BLaER1 (cell line): ENCODE measurements around the gene FBH1.
"Not testable (repeated sequence)": the region's sequence is repeated elsewhere in the genome, so short reads cannot be mapped to it uniquely, and the experiment has no call there.

Experiments used
- H3K27ac ChIP-seq: shearing (Covaris generic); formaldehyde crosslinking; 2 replicates; pipeline ENCODE4 v1.8.1; 2022
- H3K27me3 ChIP-seq: shearing (Covaris generic); formaldehyde crosslinking; 2 replicates; pipeline ENCODE4 v1.8.1; 2022
- H3K36me3 ChIP-seq: shearing (Covaris generic); formaldehyde crosslinking; 2 replicates; pipeline ENCODE4 v1.8.1; 2022
- H3K4me1 ChIP-seq: shearing (Covaris generic); formaldehyde crosslinking; 2 replicates; pipeline ENCODE4 v1.8.1; 2022
- H3K4me2 ChIP-seq: shearing (Covaris generic); formaldehyde crosslinking; 2 replicates; pipeline ENCODE4 v1.8.1; 2022
- H3K4me3 ChIP-seq: shearing (Covaris generic); formaldehyde crosslinking; 2 replicates; pipeline ENCODE4 v1.8.1; 2022
- H3K9ac ChIP-seq: shearing (Covaris generic); formaldehyde crosslinking; 2 replicates; pipeline ENCODE4 v1.8.1; 2022
- H3K9me3 ChIP-seq: shearing (Covaris generic); formaldehyde crosslinking; 2 replicates; pipeline ENCODE4 v1.8.1; 2022
- H4K20me1 ChIP-seq: shearing (Covaris generic); formaldehyde crosslinking; 2 replicates; pipeline ENCODE4 v1.8.1; 2022
- Cebpa-rat ChIP-seq: shearing (Covaris generic); IDR thresholded peaks from 2 replicates; pipeline ENCODE4 v1.8.1; 2022

Gene FBH1

GRCh38 chr10:5961405-5962100 lies 71.5 kb downstream of the FBH1 start:
- no peaks in the 10 kb centered on the region for H4K20me1 ChIP-seq
- no peak overlapping the region for H3K4me2 ChIP-seq
- TF ChIP-seq Cebpa-rat: no peak
- no peaks in the 10 kb centered on the region for H3K4me1 ChIP-seq
- H3K4me3 ChIP-seq: no peak overlapping the region
- no peak overlapping the region for H3K27ac ChIP-seq
- H3K9ac ChIP-seq: no peak overlapping the region
- H3K27me3 ChIP-seq: no peaks in the 10 kb centered on the region
- peaks cover 15% of the 10 kb centered on the region; the same call in 1 of the 2 replicates for H3K36me3 ChIP-seq
- no peaks in the 10 kb centered on the region for H3K9me3 ChIP-seq

DNA sequence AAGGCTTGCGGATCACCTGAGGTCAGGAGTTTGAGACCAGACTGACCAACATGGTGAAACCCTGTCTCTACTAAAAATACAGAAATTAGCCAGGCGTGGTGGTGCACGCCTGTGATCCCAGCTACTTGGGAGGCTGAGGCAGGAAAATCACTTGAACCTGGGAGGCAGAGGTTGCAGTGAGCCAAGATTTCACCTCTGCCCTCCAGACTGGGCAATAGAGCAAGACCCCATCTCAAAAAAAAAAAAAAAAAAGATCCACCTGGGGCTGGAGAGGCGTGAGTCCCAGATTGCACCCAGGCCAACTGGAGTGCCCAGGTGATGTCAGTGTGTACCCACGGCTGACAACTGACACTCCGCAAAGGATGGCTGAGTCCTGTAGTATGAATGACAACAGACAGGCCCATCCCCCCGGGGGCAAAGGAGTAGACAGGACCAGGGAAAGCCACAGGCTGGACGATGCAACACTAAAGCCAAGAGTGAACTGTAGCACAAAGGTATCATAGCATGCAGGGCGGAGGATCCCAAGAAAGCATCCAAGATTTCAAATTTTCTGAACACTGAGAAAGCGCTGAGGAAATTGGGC lies 72.4 kb downstream of the FBH1 start:
- H3K9me3 ChIP-seq, H3K4me2 ChIP-seq, H3K27ac ChIP-seq, H3K4me3 ChIP-seq, H4K20me1 ChIP-seq, H3K9ac ChIP-seq, H3K27me3 ChIP-seq, H3K4me1 ChIP-seq: not testable (repeated sequence)
- H3K36me3 ChIP-seq: peaks cover 15% of the 10 kb centered on the region; the same call in 1 of the 2 replicates

- no peak overlapping the region for H3K9ac ChIP-seq
- H3K27me3 ChIP-seq: no peaks in the 10 kb centered on the region
- H3K4me1 ChIP-seq: no peaks in the 10 kb centered on the region
- H3K9me3 ChIP-seq: no peaks in the 10 kb centered on the region
- H3K36me3 ChIP-seq: peaks cover 15% of the 10 kb centered on the region; the same call in 1 of the 2 replicates
- no peak for TF ChIP-seq Cebpa-rat
- no peak overlapping the region for H3K4me2 ChIP-seq
- no peaks in the 10 kb centered on the region for H4K20me1 ChIP-seq
- no peak overlapping the region for H3K27ac ChIP-seq
- no peak overlapping the region for H3K4me3 ChIP-seq
Measured at GRCh38 chr10:5963071-5963470, 73.0 kb downstream of the FBH1 start.

- Histone ChIP-seq H3K36me3 (peaks cover 15% of the 10 kb centered on the region; the same call in 1 of the 2 replicates), H4K20me1 (no peaks in the 10 kb centered on the region), H3K9ac (no peak overlapping the region), H3K27me3 (no peaks in the 10 kb centered on the region), H3K4me3 (no peak overlapping the region), H3K4me2 (no peak overlapping the region), H3K27ac (no peak overlapping the region), H3K9me3 (no peaks in the 10 kb centered on the region), H3K4me1 (no peaks in the 10 kb centered on the region)
- TF ChIP-seq Cebpa-rat: no peak
Measured at GRCh38 chr10:5963591-5963990, 73.5 kb downstream of the FBH1 start.

GRCh38 chr10:5964736-5965135 lies 74.7 kb downstream of the FBH1 start:
- no peaks in the 10 kb centered on the region for H3K9me3 ChIP-seq
- H3K27me3 ChIP-seq: no peaks in the 10 kb centered on the region
- H4K20me1 ChIP-seq: no peaks in the 10 kb centered on the region
- no peak overlapping the region for H3K4me2 ChIP-seq
- no peak overlapping the region for H3K27ac ChIP-seq
- H3K9ac ChIP-seq: no peak overlapping the region
- H3K4me1 ChIP-seq: no peaks in the 10 kb centered on the region
- no peak overlapping the region for H3K4me3 ChIP-seq
- peaks cover 9% of the 10 kb centered on the region; the same call in 1 of the 2 replicates for H3K36me3 ChIP-seq
- TF ChIP-seq Cebpa-rat: no peak

DNA sequence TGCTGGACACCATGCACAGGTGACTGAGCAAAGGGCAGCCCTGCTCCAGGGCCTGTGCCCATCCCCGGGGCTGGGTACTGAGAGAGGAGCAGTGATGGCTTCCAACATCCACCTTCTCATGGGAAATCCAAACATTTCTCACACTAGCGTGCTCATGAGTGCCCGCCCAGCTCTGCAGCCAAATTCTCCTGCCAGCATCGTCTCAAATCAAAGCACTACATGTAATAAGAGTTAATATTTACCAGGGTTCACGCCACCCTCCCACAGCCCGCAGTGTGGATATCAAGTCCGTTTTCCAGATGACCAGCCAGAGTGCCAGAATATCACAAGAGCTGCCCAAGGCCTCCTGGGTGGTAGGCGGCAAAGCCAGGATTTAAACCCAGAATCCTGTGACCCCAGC lies 75.2 kb downstream of the FBH1 start:
- no peaks in the 10 kb centered on the region for H3K27me3 ChIP-seq
- no peaks in the 10 kb centered on the region for H3K9me3 ChIP-seq
- H3K4me2 ChIP-seq: no peak overlapping the region
- H4K20me1 ChIP-seq: no peaks in the 10 kb centered on the region
- no peak overlapping the region for H3K4me3 ChIP-seq
- peaks cover 3% of the 10 kb centered on the region; the same call in 1 of the 2 replicates for H3K36me3 ChIP-seq
- no peaks in the 10 kb centered on the region for H3K4me1 ChIP-seq
- no peak overlapping the region for H3K27ac ChIP-seq
- TF ChIP-seq Cebpa-rat: no peak
- H3K9ac ChIP-seq: no peak overlapping the region

DNA sequence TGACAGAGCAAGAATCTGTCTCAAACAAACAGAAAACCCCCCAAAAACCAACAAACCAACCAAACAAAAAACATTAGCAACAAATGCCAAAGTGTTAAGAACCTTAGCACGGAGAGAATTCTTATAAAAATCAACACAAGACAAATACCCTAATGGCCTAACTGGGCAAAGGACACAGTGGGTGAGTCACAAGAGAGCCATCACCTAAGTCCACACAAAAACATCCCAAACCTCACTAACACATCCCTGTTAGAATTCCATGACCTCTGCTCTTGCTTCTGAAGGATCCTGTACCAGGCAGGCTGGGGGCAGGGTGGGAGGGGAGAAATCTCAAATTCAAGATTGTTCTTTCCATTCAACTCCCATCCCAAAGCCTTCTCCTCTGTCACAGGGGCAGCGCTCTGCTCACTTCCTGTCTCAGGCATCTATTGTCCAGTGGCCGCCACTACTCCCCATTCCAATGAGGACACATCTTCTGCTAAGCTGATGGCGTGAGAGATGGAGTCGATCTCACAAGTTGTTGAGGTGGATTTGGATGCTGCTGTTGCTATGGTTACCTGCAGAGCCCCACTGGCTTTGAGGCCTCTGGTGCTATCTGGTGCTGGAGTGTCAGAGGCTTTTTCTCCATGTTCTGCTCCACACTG lies 78.1 kb downstream of the FBH1 start:
- Histone ChIP-seq H4K20me1 (no peaks in the 10 kb centered on the region), H3K36me3 (no peaks in the 10 kb centered on the region), H3K27ac (no peak overlapping the region), H3K9me3 (no peaks in the 10 kb centered on the region), H3K27me3 (no peaks in the 10 kb centered on the region), H3K4me1 (no peaks in the 10 kb centered on the region), H3K9ac (no peak overlapping the region), H3K4me2 (no peak overlapping the region), H3K4me3 (no peak overlapping the region)
- TF ChIP-seq Cebpa-rat: no peak

GRCh38 chr10:5968681-5969453 lies 78.8 kb downstream of the FBH1 start:
- H3K4me1 ChIP-seq: no peaks in the 10 kb centered on the region
- H3K27ac ChIP-seq: no peak overlapping the region
- no peaks in the 10 kb centered on the region for H3K36me3 ChIP-seq
- H3K27me3 ChIP-seq: no peaks in the 10 kb centered on the region
- H3K9ac ChIP-seq: no peak overlapping the region
- TF ChIP-seq Cebpa-rat: no peak
- no peak overlapping the region for H3K4me3 ChIP-seq
- no peaks in the 10 kb centered on the region for H3K9me3 ChIP-seq
- no peaks in the 10 kb centered on the region for H4K20me1 ChIP-seq
- H3K4me2 ChIP-seq: no peak overlapping the region

DNA sequence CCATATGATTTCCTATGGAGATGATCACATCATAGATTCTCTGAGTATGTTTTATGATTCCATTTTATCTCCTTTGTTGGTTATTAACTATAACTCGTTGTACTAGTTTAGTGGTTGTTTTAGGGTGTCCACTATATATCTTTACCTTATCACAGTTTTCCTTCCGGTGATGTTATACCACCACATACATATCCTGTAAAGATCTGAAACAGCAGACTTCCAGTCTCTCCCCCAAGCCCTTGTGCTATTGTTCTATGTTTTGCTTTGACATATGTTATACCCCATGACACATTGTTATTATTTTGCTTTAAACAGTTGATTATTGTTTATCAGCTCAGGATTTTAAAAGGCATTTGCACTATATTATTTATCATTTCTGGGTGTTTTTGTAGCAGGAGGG lies 80.0 kb downstream of the FBH1 start:
- H3K27ac ChIP-seq: no peak overlapping the region
- H3K27me3 ChIP-seq: no peaks in the 10 kb centered on the region
- H3K9ac ChIP-seq: no peak overlapping the region
- no peaks in the 10 kb centered on the region for H3K36me3 ChIP-seq
- H3K9me3 ChIP-seq: no peaks in the 10 kb centered on the region
- H3K4me1 ChIP-seq: no peaks in the 10 kb centered on the region
- TF ChIP-seq Cebpa-rat: no peak
- no peak overlapping the region for H3K4me2 ChIP-seq
- H4K20me1 ChIP-seq: no peaks in the 10 kb centered on the region
- H3K4me3 ChIP-seq: no peak overlapping the region

DNA sequence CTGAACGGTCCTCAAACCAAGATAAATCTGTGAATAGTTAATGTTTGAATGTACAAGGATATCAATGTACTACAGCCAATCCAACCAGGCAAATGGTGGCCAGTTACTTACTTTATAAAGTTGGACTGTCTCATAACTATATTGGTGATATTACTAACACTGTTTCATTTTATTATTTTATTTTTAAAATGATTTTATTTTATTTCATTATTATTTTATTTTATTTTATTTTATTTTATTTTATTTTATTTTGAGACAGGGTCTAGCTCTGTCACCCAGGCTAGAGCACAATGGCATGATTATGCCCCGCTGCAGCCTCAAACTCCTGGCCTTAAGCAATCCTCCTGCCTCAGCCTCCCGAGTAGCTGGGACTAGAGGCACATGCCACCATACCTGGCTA lies 80.5 kb downstream of the FBH1 start:
- H3K9ac ChIP-seq: no peak overlapping the region
- H3K4me3 ChIP-seq: no peak overlapping the region
- no peaks in the 10 kb centered on the region for H3K9me3 ChIP-seq
- no peaks in the 10 kb centered on the region for H3K36me3 ChIP-seq
- TF ChIP-seq Cebpa-rat: no peak
- H3K4me1 ChIP-seq: peaks cover under 1% of the 10 kb centered on the region; the same call in 1 of the 2 replicates
- H4K20me1 ChIP-seq: no peaks in the 10 kb centered on the region
- no peak overlapping the region for H3K4me2 ChIP-seq
- no peak overlapping the region for H3K27ac ChIP-seq
- no peaks in the 10 kb centered on the region for H3K27me3 ChIP-seq
